Ureter (tissue), 1 donor: ENCODE measurements around the gene COL5A2. TPM values are rescaled to one million over a fixed set of nuclear protein-coding genes. Genes with fewer than 3 reads are reported as not detected.

Experiments
- DNase-seq: peaks from one replicate; pipeline ENCODE4 v3.0.0-alpha.2; 2020; ENCODE audit warnings: low spot score
- total RNA-seq: library from RNA; stranded (reverse); gene quantifications from one replicate; pipeline ENCODE4 v1.2.4, GENCODE V29; 2023
- donor health status: DM: yes; HTN: yes; CAD: no.

COL5A2 gene
- total RNA-seq, 1 donor from 2014 or later, result 21.8 TPM

DNA sequence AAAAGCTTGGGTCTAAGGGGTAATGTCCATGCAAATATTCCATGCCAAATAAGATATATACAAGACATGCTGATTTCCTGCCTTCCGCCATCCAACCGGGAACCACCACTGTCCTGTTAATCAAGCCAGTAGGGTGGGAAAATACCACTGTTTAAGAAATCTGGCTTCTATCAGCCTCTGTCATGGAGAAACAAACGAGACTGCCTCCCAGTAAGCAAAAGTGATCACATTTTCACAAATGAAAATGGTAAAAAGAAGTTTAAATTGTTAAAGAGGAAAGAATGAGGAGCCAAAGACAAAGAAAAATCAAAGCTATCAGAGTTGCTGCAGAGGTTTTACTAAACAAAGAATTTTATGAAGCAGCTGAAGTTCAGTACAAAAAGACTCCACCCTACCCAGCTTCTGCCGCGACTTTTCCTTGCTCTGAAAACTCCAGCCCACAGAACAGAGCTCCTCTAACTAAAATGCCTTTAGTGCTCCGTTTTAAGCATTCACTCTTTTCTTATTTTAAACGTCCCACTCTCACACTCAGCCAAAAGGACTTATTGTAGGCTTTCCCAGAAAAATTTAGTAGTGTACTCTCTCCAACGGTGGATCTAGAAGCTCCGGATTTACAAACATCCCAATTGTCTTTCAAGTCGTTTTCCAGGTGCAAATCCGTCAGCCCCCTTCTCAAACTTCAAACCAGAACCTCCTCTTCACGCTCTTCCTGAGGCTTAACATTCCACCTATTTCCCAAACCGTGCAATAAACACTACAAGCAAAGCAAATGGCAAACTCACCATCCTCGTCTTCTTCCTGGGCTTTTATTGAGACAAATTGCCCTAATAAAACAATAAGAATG, 613 bp downstream of the COL5A2 start:
- no peak for DNase-seq

DNA sequence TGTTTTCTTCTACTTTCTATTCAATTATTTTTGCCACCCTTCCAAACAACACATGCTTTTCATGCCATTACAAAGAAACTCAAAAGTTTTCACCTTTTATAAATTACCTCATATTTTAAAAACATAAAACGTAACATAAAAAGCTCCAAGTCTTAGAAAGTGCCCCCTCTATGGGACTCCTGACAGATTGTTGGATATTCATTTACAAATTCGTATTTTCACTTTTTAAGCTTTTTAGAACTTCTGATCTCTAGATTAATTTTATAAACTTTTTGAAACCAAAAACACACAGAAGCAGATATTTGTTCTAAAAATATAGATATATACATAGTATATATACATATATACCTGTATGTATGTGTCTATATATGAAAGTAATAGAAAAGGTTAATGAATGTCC, 1.5 kb downstream of the COL5A2 start:
- no peak for DNase-seq

DNA sequence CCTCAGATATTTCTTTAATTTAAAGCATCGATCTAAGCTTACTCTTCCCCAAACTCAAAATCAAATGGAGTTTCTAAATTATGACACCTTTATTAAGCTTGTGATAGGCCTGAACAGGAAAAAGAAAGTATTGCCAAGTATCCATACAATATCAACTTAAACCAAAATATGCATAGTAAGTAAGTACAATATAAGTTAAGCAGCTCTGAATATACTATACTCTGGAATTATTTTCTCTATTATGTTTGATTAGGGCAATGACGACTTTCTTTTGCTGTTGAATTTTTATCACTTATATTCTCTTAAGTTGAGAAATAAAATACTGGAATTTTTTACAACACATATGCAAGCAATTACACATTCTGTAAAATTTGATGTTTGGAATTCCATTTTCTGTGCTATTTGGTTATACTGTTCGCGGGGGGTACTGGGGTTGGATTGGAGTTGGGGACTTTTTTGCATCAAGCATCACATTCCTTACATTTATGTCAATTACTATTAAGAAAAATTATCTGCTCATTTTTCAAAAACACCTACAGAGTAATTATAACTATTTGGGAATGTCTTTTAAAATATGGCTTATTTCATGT, 2.2 kb downstream of the COL5A2 start:
- no peak for DNase-seq

DNA sequence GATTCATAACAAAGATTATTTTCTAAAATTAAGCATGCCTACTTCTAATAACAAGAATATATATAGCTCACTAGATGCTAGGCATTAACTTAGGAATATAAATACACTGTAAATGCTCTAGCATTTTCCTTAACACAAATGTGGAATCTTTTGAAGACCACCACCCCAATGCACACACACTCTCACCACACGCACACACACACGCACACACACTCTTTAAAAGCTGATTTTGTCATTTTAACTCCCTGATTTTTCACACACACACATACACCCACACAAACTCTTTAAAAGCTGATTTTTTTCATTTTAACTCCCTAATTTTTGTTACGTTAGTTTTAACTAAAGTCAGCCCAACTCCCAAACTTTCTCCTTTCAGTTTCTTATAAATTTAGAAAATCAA, 3.0 kb downstream of the COL5A2 start:
- no peak for DNase-seq

DNA sequence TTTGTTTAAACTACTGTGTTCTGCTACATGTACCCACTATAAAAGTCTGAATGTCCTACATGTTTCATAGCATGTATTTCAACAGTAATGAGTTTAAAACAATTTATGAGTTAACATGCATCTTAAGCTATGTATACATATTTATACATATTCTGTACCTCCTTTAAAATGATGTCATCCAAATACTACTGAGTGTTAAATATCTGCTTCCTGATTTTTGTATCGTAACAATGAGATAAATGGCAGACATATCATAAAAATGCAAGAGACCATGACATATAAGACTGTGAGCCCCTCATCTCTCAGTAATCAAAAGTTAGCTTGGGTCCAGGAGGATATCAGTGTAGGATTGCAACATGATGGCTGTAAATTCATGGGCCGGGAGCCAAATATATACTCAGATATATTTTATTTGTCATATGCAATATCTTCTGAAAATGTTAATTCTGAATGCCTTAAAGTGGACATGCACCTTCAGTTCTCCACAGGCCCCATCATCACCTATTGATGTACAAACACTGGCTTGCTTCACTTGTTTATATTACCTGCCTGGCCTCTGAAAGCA, 3.6 kb downstream of the COL5A2 start:
- no peak for DNase-seq

DNA sequence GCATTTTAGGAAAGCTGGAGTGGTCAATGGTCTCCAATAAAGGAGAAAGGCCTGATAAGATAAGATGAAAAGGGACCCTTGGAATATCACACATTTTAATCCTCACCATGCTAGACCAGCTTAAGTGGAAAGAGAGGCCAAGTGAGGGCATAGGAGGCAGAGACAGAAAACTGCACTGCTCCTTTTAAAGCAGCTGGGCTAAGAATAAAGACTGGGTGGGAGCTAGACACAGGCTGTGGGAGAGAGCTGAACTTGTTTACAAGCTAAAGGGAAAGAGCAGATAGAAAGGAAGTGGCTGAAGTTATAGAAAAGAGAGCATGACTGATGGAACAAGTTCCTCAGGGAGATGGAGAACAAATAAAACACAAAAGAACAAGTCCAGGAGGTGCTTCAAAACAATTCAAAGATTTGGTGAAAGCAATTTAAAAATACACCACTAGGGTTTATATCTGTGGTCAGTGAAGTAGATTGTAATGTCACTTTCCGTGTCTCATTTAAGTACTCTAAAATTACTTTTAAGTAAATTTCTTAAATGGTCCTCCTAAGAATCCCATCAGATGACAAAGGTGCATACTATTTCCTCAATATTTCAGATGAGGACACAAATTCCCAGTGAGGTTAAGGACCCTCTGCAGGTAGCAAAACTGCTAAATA, 7.5 kb downstream of the COL5A2 start:
- DNase-seq, result no peak

DNA sequence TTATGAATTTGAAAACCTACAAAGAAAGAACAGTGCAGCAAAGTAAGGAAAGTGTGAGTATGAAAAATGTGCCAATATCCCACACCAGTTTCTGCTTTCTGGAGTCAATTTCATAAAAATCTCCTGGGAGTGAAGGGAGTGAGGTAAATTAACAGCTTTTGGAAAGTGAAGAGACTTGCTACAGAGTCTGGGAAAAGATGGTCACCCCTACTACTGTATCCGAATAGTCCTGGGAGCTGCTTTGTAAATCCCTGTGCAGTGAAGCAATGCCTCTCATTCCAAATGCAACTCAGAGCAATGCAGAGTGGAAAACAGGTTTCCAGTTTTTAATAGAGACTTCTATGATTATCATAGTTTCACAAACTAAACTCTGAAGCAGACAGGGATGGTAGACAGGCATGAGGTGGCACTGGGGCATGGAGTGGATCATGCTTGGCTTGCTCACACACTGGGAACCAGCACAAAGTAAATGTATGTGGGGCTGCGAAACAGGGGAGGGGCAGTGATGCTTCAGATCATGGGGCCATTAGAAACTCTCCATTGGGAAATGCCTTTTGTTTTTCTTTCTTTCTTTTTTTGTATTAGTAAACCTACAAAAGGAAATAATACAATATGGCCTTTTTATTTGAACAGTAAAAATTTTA, 10.6 kb downstream of the COL5A2 start:
- DNase-seq, result no peak

DNA sequence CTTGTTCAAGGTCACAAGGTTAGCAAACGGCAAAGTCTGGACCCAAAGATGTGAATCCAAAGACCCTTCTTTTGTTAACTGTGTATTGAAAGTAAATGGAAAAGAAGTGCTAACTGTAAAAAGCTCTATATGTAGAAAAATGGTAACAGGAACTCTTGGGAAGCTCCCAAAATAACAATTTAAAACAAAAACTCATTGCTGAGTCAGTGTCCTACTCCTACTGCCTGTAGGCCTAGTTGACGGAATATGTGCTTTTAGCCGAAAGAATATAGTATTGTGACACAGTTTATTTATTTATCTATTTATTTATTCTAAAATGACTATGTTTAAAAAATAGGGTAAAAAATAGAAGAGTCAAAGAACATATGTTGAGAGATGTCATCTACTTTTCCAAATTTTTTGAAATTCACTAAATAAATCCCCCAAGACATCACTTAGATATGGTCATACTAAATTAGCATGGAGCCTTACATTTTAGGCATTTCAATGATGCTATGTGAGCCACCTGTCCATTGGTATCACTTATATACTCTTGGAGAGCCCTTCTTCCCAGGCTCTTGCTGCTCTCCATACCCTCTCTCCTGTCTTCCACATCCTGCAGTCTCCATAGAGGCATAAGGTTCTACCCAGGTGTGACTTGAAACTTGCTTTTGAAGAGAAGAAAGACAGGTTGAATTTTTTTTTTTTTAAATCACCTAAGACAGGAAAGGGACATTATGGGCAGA, 13.7 kb downstream of the COL5A2 start:
- no peak for DNase-seq

DNA sequence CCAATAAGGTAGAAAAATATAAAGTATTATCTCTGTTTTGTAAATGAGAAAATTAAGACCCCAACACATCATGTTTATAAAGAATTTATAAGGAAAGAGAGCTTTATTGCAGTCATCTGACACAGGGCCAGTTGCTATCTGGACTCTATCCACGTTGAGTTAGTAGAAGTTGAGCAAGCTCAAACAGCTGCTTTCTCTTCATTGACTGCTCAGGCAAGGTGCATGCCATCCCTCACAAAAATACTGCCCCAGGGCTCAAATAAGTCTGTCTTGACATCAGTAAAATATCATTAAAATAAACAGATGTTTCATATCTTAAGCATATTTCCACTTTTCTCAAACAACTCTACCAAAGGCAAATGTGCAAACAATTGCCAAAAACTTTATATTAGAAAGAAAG, 14.8 kb downstream of the COL5A2 start:
- DNase-seq, result no peak

DNA sequence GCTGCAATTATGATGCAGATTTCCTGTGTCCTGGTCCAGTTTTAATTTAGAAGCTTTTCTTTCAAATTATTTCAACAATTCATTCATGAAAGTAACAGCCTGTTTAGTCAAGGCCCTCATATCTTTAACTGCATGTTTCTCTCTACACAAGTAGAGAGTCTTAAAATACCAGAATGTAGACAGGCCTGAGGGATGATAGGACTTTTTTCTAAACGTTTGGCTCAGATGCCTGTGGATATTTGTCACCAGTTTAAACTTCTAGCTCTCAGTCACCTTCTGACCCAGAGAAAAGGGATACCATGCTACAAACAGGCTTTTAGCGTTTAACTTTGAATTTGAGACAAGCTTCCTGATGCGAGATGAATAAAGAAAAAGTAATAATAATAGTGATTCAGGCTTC, 15.7 kb downstream of the COL5A2 start:
- no peak for DNase-seq

DNA sequence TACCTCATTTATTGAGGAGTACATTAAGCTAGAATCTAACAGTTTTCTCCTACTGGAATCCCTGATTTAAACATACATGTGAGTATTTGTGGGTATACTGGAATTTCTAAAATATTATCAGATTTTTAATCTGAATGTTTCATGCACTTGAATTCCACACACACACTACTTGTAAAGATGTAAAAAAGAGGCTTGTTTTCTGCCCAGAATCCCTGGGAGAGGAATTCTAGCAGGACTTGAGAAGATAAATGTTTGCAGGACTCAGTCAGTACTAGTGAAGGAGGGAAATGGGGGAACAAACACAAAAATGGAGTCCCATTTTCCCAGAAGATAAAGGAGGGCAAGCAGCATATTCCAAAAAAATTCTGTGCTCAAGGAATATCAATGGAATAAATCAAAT, 17.0 kb downstream of the COL5A2 start:
- DNase-seq, result no peak

DNA sequence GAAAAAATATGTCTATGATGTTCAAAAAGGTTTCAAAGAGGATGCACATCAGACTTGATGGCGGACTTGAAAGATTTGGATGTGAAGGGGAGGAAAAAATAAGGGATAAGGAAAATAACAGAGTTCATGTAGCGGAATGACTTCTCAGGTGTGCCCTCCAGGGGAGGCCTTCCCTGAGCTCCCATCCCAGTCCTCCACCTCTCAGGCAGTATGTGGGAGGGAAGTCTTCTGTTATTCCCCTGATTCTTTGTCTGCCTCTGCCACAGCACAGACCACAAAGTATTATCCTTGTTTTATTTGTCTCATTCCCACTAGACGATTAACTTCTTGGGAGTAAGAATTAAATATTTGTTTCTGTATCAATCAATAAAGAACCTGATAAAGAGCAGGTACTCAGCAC, 17.7 kb downstream of the COL5A2 start:
- no peak for DNase-seq

DNA sequence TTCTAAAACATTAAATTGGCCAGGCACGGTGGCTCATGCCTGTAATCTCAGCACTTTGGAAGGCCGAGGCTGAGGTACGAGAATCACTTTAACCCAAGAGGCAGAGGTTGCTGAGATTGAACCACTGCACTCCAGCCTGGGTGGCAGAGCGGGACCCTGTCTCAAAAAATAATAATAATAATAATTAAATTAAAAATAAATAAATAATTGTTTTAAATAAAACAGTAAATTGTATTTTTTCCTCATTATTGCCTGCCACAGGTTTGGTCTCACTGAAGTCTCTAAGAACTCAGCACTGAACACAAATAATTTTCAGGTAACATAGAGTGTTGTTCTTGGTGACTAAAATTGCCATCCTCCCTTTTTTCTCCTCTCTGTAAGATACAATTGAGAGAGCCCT, 19.8 kb downstream of the COL5A2 start:
- no peak for DNase-seq

DNA sequence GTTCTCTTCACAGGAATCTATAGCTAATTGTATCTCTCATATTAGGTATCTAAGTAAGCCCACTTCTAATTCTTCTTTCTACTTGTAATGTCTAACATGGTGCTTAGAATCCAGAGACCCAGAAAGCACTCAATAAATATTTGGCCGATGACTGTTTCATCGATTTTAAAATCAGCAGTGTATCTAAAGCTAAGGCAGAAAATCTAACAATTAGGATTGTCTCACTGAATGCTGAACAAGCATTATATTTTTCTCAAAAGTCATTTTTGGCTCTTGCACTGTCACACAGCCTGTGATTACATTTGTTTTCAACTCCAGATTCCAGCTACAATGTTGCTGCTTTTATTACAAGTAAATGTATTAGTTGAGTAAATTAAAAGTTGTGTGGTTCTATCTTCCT, 20.3 kb downstream of the COL5A2 start:
- DNase-seq, result no peak

DNA sequence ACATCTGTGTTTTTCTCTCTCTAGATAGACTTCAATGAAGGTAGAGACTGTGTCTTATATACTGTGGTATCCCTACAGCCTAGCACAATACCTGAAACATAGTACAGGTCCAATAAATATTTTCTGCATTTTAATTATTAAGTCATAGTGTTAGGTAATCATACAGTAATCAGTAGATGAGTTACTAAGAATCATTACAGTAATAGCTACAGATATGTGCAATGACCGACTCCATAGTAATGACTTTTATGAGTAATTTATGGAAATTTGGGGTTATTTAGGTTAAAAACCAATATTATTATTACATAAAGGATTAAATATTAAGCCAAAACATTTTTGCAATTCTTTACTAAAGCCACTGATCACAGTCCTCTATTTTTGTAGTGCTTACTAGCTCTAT, 21.6 kb downstream of the COL5A2 start:
- DNase-seq, result no peak

DNA sequence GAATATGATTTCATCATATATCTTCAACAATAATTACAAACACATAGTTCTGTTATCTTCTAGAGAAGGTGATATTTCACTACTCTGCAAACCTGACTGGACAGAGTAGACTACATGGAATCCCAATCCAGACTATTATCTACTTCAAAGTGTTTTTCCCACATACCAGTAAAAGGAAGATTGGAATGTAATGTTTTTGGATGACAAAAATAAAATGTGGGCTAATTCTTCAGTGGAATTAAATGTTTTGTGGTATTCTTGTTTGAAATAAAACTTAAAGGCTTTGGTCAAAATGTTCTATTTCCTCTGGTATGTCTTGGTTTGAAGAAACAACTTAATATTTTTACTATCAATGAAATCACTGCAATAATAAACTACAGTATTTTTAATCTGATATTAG, 22.1 kb downstream of the COL5A2 start:
- DNase-seq, result no peak

DNA sequence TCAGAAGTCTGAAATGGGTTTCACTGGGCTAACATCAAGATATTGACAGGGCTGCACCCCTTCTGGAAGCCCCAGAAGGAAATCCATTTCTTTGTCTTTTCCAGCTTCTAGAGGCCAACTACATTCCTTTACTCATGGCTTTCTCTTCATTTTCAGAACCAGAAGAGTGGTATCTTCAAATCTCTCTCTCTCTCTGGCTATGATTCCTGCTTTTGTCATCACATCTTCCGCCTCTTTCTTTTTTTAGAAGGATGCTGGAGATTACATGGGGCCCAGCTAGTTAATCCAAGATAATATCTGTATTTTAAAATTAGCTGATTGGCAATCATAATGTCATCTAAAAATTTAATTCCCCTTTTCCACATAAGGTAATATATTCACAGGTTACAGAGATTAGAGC, 23.8 kb downstream of the COL5A2 start:
- no peak for DNase-seq

DNA sequence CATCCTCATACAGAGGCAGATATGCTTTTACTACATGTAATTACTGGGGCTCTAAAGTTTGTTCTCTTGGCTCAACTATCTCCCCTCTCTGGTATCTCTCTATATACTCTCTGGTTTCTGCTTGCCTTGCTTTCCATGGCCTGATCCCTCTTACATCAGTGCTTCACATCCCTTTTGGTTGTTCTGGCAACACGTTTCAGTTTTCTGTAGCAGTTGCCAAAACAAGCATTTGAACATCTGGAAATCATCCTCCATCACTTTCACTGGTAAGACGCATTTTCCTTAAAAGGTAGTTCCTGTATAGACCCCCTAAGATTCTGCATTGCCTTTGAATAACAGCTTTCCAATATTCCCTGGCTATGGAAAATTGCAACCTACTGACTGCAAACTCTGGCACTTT, 25.9 kb downstream of the COL5A2 start:
- DNase-seq, result no peak

DNA sequence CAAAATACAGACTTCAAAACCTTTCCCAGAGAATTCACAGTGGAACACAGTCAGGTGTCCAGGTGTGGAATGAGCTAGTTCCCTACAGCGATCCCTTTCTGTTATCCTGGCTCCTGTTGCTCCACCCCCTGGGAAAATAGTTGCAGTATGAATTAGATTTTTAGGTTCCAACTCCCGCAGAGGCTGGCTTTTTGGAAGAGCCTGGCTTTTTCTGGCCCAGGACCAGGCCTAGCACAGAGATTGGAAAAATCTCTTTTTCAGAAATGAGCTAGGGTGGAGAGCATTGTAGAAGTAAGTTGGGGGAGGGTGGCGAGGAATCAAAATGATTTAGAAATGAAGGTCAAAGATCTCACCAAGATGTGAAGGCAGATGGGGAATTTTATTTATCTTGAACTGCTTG, 27.1 kb downstream of the COL5A2 start:
- no peak for DNase-seq

DNA sequence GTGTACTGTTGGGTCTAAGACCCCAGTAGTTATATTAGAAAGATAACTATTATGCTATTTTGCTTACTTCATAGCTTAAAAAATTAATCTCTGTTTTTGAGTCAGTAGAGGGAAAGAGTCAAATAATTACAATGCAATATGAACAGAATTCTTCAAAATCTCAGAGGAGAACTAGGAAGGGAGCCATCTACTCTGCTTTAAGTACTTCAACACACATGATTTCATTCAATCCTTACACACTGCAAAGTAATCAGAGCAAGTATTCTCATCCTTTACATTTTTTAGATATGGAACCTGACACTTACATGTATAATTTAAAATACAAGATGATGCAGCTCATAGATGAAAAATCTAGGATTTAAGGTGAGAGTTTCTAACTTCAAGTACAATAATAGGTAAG, 27.7 kb downstream of the COL5A2 start:
- no peak for DNase-seq

DNA sequence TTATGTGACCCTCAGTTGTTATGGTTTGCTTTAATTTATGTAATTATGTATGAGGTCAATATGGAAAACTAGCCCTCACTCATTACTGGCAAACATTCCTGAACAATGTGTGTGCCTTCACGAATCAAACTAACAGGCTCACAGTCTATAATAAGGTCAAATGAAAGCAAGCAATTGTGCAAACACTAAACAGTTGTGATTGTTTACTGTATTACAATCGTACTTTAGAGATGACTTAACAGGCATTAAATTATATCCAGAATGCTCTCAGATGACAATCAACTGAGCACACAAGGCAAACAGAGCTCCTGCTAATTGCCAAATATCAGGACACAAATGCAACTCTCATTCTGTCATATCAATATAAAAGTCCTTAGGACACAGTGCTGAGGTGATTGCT, 29.5 kb downstream of the COL5A2 start:
- no peak for DNase-seq

DNA sequence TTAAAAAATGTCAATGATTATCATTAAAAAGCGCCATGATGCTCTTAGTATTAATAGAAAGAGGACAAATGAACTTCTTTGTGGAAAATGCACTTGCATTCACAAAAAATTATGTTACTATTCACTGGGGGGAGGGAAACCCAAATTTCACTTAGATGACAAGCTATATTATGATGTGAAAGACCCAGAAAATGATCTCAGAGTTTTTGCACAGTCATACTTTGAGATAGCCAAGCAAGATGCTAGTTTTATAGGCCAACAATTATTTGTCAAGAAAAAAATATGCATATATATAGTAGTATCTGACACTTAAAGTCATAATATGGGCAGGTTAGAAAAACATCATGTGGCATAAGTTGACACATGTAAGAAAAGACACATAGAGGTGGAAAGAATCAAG, 31.6 kb downstream of the COL5A2 start:
- DNase-seq, result no peak
